ENCODE data around the gene OR6K2. TPM values are rescaled to one million over a fixed set of nuclear protein-coding genes. Genes with fewer than 3 reads are reported as not detected.

OR6K2 gene
- total and polyA plus RNA-seq, 10 of the 15 experiments (the other 5 are each of a cell fraction or from before 2014, with no cell fraction given): not detected

GRCh38 chr1:158732524-158732923 lies 32.1 kb upstream of the OR6K2 start (continued):
- no peak for TF ChIP-seq SUPT20H (IDR thresholded peaks at IDR 0.05; ENCODE audit: borderline replicate concordance, control insufficient read depth, low read depth, low read length)
- TF ChIP-seq, protein P1, sequence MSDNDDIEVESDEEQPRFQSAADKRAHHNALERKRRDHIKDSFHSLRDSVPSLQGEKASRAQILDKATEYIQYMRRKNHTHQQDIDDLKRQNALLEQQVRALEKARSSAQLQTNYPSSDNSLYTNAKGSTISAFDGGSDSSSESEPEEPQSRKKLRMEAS (IDR thresholded peaks at IDR 0.05; ENCODE audit: low read depth, low read length): no peak
- TF ChIP-seq SMC3 (IDR thresholded peaks at IDR 0.05; ENCODE audit: borderline replicate concordance, low read length): no peak
- TF ChIP-seq, protein P2, sequence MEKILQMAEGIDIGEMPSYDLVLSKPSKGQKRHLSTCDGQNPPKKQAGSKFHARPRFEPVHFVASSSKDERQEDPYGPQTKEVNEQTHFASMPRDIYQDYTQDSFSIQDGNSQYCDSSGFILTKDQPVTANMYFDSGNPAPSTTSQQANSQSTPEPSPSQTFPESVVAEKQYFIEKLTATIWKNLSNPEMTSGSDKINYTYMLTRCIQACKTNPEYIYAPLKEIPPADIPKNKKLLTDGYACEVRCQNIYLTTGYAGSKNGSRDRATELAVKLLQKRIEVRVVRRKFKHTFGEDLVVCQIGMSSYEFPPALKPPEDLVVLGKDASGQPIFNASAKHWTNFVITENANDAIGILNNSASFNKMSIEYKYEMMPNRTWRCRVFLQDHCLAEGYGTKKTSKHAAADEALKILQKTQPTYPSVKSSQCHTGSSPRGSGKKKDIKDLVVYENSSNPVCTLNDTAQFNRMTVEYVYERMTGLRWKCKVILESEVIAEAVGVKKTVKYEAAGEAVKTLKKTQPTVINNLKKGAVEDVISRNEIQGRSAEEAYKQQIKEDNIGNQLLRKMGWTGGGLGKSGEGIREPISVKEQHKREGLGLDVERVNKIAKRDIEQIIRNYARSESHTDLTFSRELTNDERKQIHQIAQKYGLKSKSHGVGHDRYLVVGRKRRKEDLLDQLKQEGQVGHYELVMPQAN (conservative IDR thresholded peaks at IDR 0.05): no peak
- no peak for TF ChIP-seq KLF5 (IDR thresholded peaks at IDR 0.05; ENCODE audit: partially characterized antibody)
- TF ChIP-seq CHD2 (IDR thresholded peaks at IDR 0.05; ENCODE audit: borderline replicate concordance, low read depth, low read length): no peak
- TF ChIP-seq SPI1 (IDR thresholded peaks at IDR 0.05; ENCODE audit: borderline replicate concordance, insufficient read depth, low read depth, low read length): no peak
- no peak for TF ChIP-seq EP300 (IDR thresholded peaks at IDR 0.05; ENCODE audit: borderline replicate concordance in 1 of 2, control insufficient read depth in 1 of 2, low read depth in 2 of 2, low read length in 2 of 2)
- no peak for TF ChIP-seq STAT1 (conservative IDR thresholded peaks at IDR 0.05)

DNA sequence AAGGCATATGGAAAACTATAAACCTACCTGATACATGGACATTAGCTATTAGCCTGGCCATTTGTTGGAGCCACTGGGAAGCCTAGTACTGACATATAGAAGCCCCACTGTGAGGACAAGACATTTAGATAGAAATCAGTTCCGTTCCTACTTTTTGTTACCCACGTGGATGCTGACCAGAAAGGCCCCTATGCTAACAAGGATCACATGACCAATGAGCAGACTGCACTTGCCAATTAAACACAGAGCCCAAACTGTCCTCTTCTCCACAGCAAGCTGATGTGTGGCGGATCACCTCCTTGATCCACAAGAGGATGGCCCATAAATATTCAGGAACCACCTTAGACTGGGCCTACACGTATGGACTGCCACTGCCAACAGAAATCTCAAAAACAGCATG lies 31.3 kb upstream of the OR6K2 start:
- no peaks in the 10 kb centered on the region for H3K9me3 ChIP-seq (replicated peaks; ENCODE audit: control insufficient read depth, insufficient read depth, low read length)
- no peak overlapping the region for H3K4me2 ChIP-seq (ENCODE audit: control insufficient read depth, insufficient read depth)
- ATAC-seq: no peak
- no peak for DNase-seq (ENCODE audit: low read depth, low spot score)
- POLR2A ChIA-PET: no interaction called here
- no TSS peak for BruUV-seq (replicated peaks)
- no peak overlapping the region for H3K4me3 ChIP-seq
- no peaks in the 10 kb centered on the region for H3K4me1 ChIP-seq (ENCODE audit: control insufficient read depth, insufficient read depth, low read length)
- H3K79me2 ChIP-seq (ENCODE audit: control insufficient read depth, insufficient read depth, low read length): no peaks in the 10 kb centered on the region
- H3K27me3 ChIP-seq (replicated peaks in 1 of 2; ENCODE audit: control insufficient read depth in 2 of 2, insufficient read depth in 2 of 2, low read length in 1 of 2): no peaks in the 10 kb centered on the region
- no peaks in the 10 kb centered on the region for H3K36me3 ChIP-seq (ENCODE audit: control insufficient read depth in 2 of 2, insufficient read depth in 2 of 2, low read length in 1 of 2)
- no peak overlapping the region for H2AFZ ChIP-seq (ENCODE audit: control insufficient read depth, low read depth, low read length)
- RAD21 ChIA-PET (ENCODE audit: unreplicated experiment): no interaction called here
- H3K9ac ChIP-seq (ENCODE audit: control insufficient read depth, insufficient read depth, low read length): no peak overlapping the region
- intact Hi-C loops (cut with micrococcal nuclease; ENCODE audit: unreplicated experiment) (no loop called here), in situ Hi-C loops (cut with MboI) (no loop called here)
- no peak for FAIRE-seq
- CTCF ChIA-PET: no interaction called here
- WGBS (ENCODE audit: insufficient coverage, insufficient replicate concordance, low lambda C conversion rate, missing lambda C conversion rate): 27% methylated on average over 4 of the region's 4 CpGs
- H4K20me1 ChIP-seq (ENCODE audit: control insufficient read depth, insufficient read depth): no peaks in the 10 kb centered on the region
- H3K27ac ChIP-seq (ENCODE audit: control insufficient read depth, insufficient read depth): no peak overlapping the region
- SMC1A ChIA-PET (ENCODE audit: uncharacterized antibody, unreplicated experiment): interaction anchor here (1.7 kb wide), 1 partner anchor 14 kb away, joined by 5 read pairs; no protein-coding TSS in a partner anchor
- no peak for TF ChIP-seq BCL3 (IDR thresholded peaks at IDR 0.05; ENCODE audit: borderline replicate concordance, insufficient read depth, low read depth, low read length, poor library complexity, severe bottlenecking)
- TF ChIP-seq HDGF (IDR thresholded peaks at IDR 0.05): no peak
- TF ChIP-seq YBX1 (IDR thresholded peaks at IDR 0.05): no peak
- no peak for TF ChIP-seq BHLHE40 (IDR thresholded peaks at IDR 0.05; ENCODE audit: borderline replicate concordance in 1 of 2, low read depth in 2 of 2, low read length in 1 of 2)
- TF ChIP-seq WRNIP1 (IDR thresholded peaks at IDR 0.05; ENCODE audit: borderline replicate concordance, low read depth, low read length): no peak
- no peak for TF ChIP-seq PAX5 (IDR thresholded peaks at IDR 0.05; ENCODE audit: borderline replicate concordance, low read depth, low read length)
- TF ChIP-seq IKZF1 (conservative IDR thresholded peaks at IDR 0.05): no peak
- no peak for TF ChIP-seq ZBTB4 (CRISPR knock-in tag; IDR thresholded peaks at IDR 0.05)
